Uterus (tissue), 2 donors: ENCODE measurements around the gene ONECUT3.

ENCODE experiments used
- POLR2A ChIP-seq, 2 donors: fragments of 450-650 bp; IDR thresholded peaks; one replicate each; pipeline ENCODE4 v1.6.1; 2016; ENCODE audit warnings: antibody characterized with exemption in 2 of 2, mild to moderate bottlenecking in 1 of 2, moderate library complexity in 1 of 2
- TF ChIP-seq, protein P1 (sequence below), 4 experiments: fragments of 200-600 bp in 2 of 4; fragments of 450-650 bp in 2 of 4; sonication (generic) in 2 of 4; IDR thresholded peaks; one replicate each; pipeline ENCODE4 v1.5.1; 2016 to 2019; ENCODE audit warnings: antibody characterized with exemption in 4 of 4, mild to moderate bottlenecking in 2 of 4, moderate library complexity in 1 of 4

DNA sequence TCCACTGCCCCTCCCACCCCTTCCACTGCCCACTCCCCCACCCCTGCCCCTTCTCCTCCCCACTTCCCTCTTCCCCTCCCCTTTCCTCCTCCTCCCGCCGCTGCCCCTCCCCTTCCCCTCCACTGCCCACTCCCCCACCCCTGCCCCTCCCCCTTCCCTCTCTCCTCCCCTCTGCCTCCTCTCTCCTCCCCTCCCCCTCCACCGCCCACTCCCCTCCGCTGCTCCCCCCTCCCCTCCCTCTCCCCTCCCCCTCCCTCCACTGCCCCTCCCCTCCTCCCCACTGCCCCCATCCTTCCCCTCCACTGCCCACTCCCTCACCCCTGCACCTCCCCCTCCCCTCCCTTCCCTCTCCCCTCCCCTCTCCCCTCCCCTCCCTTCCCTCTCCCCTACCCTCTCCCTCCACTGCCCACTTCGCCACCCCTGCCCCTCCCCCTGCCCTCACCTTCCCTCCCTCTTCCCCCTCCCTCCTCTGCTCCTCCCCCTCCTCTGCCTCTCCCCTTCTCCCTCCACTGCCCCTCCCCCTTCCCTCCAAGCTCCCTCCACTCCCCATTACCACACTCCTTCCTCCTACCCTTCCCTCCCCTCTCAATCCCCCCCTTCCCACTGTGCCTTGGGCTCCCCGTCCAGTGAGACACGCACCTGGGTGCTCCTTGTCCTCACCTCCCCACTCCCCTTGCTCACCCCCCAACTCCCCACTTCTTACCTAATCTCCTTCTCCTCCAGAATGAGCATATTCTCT, 36.9 kb downstream of the ONECUT3 start:
- TF ChIP-seq POLR2A (IDR thresholded peaks at IDR 0.05) = no peak
- TF ChIP-seq, protein P1, sequence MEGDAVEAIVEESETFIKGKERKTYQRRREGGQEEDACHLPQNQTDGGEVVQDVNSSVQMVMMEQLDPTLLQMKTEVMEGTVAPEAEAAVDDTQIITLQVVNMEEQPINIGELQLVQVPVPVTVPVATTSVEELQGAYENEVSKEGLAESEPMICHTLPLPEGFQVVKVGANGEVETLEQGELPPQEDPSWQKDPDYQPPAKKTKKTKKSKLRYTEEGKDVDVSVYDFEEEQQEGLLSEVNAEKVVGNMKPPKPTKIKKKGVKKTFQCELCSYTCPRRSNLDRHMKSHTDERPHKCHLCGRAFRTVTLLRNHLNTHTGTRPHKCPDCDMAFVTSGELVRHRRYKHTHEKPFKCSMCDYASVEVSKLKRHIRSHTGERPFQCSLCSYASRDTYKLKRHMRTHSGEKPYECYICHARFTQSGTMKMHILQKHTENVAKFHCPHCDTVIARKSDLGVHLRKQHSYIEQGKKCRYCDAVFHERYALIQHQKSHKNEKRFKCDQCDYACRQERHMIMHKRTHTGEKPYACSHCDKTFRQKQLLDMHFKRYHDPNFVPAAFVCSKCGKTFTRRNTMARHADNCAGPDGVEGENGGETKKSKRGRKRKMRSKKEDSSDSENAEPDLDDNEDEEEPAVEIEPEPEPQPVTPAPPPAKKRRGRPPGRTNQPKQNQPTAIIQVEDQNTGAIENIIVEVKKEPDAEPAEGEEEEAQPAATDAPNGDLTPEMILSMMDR (IDR thresholded peaks at IDR 0.05) = no peak
